Measurements from ENCODE around the gene IGSF3.

DNA sequence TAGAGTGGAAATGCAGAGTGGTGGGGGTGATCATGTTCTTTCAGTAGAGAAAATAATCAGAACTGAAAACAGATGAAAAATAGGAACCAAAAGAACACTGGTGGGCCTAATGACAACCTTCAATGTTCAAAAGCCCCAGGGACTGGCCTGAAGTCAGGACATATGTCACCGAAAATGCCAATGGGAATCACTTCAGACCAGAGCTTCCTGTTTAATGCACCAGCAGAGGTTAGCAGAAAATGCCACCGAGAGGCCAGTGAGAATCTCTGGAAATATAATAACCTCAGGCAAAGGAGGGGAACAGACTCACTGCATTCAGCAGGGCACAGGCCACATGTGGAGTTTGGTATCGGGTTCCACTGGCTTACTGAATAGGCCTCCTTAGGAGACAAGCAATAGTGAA lies 80.8 kb downstream of the IGSF3 start:
- TF ChIP-seq SUZ12 (IDR thresholded peaks at IDR 0.05; ENCODE audit: extremely low read depth, insufficient read depth, insufficient read length): no peak
- no peak for TF ChIP-seq YY1 (IDR thresholded peaks at IDR 0.05; ENCODE audit: insufficient read depth, insufficient read length)
- no peak for TF ChIP-seq ZNF274 (IDR thresholded peaks at IDR 0.05; ENCODE audit: low read depth, low read length)

Measured in NT2/D1 (cell line).